Endometrial microvascular endothelial cells (primary cell): ENCODE data around the gene WASF2. TPM values are rescaled to one million over a fixed set of nuclear protein-coding genes. Genes with fewer than 3 reads are reported as not detected.
"Not testable (repeated sequence)": the region's sequence is repeated elsewhere in the genome, so short reads cannot be mapped to it uniquely, and the experiment has no call there.

Source experiments
- in situ Hi-C: cut with HindIII; loops from 2 replicates; pipeline ENCODE4 v1.10.0; 2017; ENCODE audit warnings: low sequenced_read_pairs, low pct_unique_long_range_greater_than_20kb; ENCODE audit errors: inconsistent ontology term
- total RNA-seq: library from RNA; depleted of rRNA; stranded (reverse); fragments of >200 nt; gene quantifications from one replicate; pipeline ENCODE4 v1.2.3, GENCODE V29; 2015; ENCODE audit errors: inconsistent ontology term

WASF2 gene
- 29.3 TPM for total RNA-seq

- in situ Hi-C loops: no loop called here
Observed at GRCh38 chr1:27489973-27490741, at the start of gene WASF2. TSS of gene WASF2 (minus strand) at chr1:27490167. CDS start at chr1:27428890, 61,277 bp downstream.

GRCh38 chr1:27538793-27539192 is 48.8 kb upstream of the WASF2 start:
- in situ Hi-C loops: no loop called here

- in situ Hi-C loops: not testable (repeated sequence)
Observed at GRCh38 chr1:27538305-27538676, 48.3 kb upstream of the WASF2 start.

- in situ Hi-C loops: no loop called here
Observed at GRCh38 chr1:27536767-27537166, 46.8 kb upstream of the WASF2 start.

GRCh38 chr1:27536010-27536757 is 46.2 kb upstream of the WASF2 start:
- in situ Hi-C loops: no loop called here

- in situ Hi-C loops: no loop called here
Observed at GRCh38 chr1:27535386-27535785, 45.4 kb upstream of the WASF2 start.

GRCh38 chr1:27531959-27532685 is 42.2 kb upstream of the WASF2 start:
- in situ Hi-C loops: no loop called here

- in situ Hi-C loops: no loop called here
Observed at GRCh38 chr1:27530192-27530591, 40.2 kb upstream of the WASF2 start.

GRCh38 chr1:27529704-27530018 is 39.7 kb upstream of the WASF2 start:
- in situ Hi-C loops: no loop called here

- in situ Hi-C loops: no loop called here
Observed at GRCh38 chr1:27528818-27529703, 39.1 kb upstream of the WASF2 start.

GRCh38 chr1:27527890-27528817 is 38.2 kb upstream of the WASF2 start:
- in situ Hi-C loops: no loop called here

GRCh38 chr1:27527223-27527889 is 37.4 kb upstream of the WASF2 start:
- in situ Hi-C loops: no loop called here

GRCh38 chr1:27526569-27527222 is 36.7 kb upstream of the WASF2 start:
- in situ Hi-C loops: no loop called here

GRCh38 chr1:27525296-27526272 is 35.6 kb upstream of the WASF2 start:
- in situ Hi-C loops: no loop called here

- in situ Hi-C loops: no loop called here
Observed at GRCh38 chr1:27523337-27524020, 33.5 kb upstream of the WASF2 start.
